ENCODE measurements around the gene FRAS1.
"Not testable (repeated sequence)": the region's sequence is repeated elsewhere in the genome, so short reads cannot be mapped to it uniquely, and the experiment has no call there.

The FRAS1 gene

DNA sequence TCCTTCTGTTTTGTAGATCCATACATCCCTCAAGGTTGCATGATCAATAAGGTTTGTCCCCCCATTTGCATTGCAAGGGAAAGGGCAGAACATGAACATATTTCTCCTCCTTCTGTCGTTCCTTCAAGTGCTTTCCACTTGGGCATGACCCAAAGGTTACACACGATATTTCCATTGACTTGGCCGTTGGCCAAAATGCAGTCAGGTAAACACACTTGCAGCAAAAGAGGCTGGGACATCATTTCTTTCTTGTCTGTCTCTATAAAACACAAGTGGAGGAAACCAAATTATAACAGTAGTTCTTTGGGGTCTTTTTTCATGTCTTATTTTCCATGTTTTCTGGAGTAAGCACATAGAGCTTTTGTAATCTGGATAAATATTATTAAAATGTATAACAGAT, 156.1 kb downstream of the FRAS1 start:
- DNase-seq (ENCODE audit: low read depth in 2 of 2): no peak

DNA sequence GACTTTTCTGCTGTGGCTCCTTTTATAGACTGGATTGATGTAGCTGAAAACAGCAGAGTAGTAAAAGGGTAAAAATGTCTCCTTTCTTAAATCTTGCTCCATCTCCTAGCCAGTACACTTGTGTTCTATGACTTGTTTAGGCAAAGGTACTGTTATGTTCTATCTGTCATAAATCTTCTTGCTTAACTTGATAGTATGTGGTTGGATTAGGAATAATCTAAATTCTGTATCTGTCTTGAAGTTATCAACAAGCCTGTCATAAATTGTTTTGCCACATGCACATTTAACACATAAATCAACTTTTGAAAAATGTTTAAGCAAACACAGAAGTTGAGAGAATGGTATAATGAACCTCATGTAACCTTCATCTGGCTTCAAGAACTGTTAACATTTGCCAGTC, 157.0 kb downstream of the FRAS1 start:
- DNase-seq (ENCODE audit: low read depth in 2 of 2): no peak

DNA sequence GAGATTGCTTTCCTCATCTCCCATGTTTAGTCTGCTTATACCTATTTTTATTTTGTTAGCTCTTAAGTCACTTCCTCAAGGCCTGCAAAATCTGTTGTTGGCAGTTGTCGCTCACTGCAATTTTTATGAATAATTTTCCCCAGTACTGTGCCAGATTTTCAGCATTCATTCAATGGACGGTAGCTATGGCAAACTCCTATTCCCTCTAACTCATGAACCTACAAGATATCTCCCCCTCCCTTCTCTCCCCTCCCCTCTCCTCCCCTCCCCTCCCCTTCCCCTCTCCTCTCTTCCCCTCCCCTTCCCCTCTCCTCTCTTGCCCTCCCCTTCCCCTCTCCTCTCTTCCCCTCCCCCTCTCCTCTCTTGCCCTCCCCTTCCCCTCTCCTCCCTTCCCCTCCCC, 160.4 kb downstream of the FRAS1 start:
- DNase-seq (ENCODE audit: low read depth in 2 of 2): no peak

DNA sequence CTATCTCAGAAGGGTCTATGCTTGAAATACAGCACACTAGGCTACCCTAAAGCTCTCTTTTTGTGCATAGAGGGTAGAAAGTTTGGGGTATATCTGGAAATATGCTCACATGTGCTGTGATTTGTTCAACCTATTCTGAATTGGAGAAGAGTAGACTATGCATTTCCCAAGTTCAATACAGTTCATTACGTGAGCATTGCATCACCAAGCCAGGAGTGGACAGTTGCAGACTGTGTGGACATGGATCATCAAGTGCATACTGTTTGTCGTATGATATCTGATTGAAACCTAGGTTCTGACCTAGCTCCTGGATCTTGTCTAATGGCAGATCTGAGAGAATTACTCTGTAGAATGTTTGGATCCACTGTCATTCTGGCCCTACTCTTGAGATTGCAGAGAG, 161.1 kb downstream of the FRAS1 start:
- no peak for DNase-seq (ENCODE audit: low read depth in 2 of 2)

DNA sequence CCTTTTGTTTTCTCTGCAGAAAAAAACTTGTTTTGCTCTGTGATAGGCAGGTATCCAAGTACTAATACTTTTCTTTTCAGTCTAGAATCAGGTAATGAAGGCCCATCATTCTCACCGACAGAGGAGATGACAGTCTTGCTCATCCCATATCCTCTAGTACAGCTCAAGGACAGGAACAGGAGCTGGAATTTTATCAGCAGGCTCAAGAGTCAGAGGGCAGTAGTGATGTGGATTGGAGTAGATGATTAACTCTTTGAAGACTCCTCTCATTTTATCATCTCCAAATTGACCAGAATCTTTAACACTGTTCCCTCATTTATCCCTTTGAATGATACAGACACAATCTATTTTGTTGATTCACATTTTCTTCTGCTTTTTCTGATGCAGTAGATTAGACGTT, 162.7 kb downstream of the FRAS1 start:
- DNase-seq (ENCODE audit: low read depth in 2 of 2): no peak

DNA sequence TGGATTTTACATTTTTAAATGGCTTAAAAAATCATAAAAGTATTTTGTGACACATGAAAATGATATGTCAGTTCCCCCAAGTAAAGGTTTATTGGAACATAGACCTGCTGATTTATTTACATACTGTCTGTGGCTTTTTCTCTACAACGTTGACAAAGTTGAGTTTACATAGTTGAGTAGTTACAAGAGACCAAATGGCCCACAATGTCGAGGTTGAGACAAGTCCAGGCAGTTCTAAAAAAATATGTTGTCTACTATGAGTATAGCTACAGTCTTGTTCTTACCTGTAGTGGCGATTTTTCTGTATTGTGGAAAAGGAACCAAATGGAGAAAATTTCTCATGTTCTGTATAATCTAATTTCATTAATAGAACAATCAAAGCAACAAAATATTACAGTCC, 163.2 kb downstream of the FRAS1 start:
- no peak for DNase-seq (ENCODE audit: low read depth in 2 of 2)

DNA sequence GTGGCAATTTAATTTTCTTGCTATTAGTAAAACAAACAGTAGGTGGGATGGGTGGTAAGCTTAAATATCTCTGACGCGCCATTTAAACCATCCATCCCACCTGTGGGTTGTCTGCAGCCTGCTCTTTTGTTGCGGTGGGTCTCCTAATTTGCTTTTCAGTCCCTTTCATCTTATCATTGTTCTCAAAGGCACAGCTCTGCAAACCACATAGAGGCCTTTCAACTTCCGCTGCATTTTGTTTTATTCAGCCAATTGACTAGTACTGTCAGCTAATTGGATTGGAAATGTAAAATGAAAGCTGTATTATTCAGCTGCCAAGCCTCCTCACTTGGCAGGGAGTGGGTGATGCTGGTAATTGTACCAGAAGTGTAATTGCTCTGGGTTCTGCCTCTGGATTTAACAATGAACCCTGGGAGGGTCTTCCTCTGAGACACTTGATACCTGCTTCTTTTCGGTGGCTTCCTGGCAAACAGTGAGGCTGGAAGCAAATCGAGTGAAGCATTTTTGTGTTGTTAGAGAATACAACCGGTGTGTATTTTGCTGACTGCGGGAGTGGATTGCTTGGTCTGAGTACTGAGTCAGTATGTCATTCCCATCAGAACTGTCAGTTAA, 165.6 kb downstream of the FRAS1 start:
- no peak for DNase-seq (ENCODE audit: low read depth in 2 of 2)

DNA sequence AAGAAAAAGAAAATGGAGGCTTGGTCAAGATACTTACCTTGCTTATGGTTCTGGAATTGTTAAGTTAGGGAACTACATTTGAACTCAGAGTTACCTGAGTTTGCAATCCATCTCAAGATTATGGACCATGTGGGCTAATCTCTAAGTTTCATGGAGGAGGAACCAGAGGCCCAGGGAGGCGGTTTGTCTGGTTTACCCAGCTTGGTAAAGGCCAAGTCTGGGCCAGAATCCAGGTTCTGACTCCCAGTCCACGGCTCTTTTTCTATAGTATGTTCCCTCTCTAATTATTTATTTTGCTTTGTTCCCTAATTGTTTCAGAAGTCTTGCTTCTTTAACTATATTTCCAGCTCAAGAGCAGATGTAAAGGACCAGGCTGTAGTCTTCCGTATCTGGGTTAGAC, 168.1 kb downstream of the FRAS1 start:
- DNase-seq (ENCODE audit: low read depth in 2 of 2): no peak

DNA sequence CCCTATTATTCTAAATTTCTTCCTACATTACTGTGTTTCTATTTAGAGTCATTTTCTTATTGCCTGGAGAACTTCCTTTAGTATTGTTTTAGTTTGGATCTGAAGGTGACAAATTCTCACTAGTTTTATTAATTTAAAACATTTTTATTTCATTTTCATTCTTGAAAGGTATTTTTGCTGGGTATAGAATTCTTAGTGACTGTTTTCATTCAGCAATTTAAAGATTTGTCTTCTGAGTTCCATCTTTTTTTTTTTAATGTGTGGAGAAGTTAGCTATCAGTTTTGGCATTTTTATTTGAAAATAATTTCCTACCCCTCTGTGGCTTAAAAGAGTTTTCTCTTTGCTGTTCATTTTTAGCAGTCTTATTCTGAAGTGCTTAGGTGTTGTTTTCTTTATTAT, 169.2 kb downstream of the FRAS1 start:
- no peak for DNase-seq (ENCODE audit: low read depth in 2 of 2)

DNA sequence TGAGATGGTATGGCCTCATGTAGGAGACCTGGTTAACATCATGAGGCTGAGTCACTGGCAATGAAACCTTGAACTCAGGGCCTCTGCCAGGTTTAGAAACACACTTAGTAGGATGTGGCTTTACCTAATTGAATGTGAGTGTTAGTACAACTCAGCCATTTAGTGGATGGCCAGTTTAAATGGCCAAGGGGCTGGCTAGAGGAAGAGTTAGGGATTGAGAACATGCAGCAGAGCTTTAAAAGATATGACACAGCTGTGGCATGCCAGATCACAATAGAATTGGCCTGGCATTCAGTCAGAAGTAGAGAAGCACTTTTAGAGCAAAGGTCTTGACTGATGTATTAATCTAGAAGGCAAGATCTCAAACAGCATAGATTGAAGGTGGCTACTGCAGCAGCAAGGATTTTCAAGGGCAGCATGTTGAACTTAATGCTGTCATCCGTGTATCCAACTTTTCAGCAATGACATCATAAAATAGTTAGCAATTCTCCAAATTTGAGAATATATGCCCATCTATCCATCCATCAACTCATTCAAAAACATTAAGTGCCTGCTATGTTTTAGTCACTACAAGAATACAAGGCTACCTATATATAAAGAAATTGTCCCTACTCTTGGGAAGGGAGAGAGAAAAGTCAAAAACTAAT, 170.4 kb downstream of the FRAS1 start:
- no peak for DNase-seq (ENCODE audit: low read depth in 2 of 2)

DNA sequence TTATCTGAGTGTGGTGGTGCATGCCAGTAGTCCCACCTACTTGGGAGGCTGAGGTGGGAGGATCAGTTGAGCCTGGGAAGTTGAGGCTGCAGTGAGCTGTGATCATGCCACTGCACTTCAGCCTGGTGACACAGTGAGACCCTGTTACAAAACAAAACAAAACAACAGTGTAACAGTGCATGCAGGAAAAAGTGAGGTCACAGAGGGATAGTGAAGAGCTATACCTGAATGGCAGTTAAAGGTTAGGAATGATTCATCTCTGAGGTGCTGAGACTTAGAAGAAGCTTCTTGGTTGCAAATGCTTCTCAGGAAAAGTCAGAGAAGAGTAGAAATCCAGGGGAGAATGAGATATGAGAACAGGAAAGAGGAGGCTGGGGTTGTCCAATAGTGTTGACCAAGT, 178.7 kb downstream of the FRAS1 start:
- DNase-seq (ENCODE audit: low read depth in 2 of 2): no peak

DNA sequence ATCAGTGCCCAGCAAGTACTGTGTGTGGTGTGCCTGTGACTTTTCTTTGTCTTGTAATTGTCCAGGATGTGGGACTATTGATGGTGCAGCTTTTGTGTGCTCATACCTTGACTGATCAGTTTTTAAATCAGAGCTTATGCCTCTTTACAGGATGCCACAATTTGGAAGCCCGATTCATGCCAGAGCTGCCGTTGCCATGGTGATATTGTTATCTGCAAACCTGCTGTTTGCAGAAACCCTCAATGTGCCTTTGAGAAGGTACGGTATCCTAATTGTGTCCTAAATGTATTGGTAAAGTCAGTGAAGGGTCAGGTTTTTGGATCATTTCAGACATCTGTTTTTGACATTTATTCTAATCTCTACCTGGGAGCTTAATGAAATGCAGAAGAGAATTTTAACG, 180.2 kb downstream of the FRAS1 start:
- DNase-seq (ENCODE audit: low read depth in 2 of 2): no peak

DNA sequence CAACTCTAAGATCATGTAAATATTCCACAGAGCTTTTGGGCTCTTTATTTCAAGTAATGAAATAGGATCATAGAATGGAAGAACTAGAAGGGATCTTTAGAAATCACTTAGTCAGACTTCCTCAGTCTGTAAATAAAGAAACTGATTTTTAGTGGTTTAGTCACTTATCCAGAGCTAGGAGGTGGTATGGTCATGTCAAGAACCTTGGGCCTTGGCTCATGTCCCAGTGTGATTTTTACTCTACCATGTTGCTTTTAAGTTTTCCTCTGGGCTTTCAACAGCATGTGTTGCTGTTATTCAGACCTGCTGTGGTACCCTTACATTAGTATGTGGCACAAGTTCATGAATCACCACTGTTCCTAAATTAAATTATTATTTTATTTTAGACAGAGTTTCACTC, 184.9 kb downstream of the FRAS1 start:
- no peak for DNase-seq (ENCODE audit: low read depth in 2 of 2)

DNA sequence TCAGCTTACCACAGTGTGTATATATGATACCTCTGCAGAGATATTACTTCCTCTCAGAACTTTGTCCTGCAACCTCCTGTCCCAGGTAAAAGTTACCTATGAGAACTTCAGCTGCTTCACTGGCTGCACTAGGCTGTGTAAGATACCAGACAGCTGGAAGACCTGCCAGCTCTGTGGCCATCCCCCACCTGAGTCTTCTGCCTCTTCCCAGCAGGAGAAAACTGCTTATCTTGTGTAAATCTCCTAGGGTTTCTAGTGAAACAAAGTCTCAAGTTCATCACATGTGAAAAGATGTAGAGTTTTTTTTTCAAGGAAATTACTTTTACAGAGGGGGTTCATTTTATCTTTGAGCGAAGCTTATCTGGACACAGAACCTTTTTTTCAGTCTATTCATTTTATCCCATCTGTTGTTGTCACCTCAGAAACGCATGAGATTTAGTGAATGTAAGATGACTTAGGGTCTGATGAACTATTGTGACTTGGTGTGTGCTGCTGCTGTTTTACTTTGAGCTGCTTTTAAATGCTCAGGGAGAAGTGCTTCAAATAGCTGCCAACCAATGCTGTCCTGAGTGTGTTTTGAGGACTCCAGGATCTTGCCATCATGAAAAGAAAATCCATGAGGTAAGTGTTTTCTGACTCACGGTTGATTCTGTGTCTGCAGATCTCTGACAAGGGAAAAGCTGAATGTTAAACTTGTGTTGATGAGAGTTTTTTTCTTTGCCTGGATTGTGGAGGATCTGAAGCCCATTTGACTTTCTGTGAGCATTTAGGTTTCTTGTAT, 187.8 kb downstream of the FRAS1 start:
- DNase-seq (ENCODE audit: low read depth in 2 of 2): no peak

DNA sequence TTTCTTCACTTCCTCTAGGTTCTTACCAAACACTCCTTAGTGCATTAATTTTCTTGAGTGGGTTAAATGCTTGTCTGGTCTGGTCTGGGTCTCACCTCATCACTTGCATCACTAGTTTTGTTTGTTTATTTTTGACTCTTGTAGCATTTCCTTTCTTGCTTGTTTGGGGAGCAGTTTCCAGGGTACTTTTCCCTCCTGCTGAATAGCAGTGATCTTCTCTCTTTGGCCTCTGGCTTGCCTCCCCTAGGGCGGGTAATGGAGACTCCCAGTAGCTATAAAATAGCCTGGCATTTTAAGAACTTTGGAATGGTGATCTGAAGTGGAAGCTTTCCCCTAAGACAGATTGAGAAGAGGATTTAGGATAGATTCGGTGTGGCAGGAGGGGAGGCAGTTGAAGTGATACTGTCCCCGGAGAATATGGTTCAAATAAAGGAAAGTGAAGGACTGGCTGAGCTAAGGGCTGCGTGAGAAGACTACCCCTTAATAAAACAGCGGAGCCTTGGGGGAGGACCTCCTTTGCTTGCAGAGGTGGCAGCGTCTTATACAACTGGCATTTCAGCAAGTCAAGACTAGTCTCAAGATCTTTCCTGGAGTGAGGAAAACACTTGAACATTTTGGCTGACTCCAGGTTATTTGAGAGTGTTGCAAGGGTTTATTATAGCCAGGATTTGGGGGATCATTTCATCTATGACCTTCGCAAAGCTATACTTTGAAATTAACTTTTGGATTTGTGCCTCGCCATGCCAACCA, 190.6 kb downstream of the FRAS1 start:
- no peak for DNase-seq (ENCODE audit: low read depth in 2 of 2)

DNA sequence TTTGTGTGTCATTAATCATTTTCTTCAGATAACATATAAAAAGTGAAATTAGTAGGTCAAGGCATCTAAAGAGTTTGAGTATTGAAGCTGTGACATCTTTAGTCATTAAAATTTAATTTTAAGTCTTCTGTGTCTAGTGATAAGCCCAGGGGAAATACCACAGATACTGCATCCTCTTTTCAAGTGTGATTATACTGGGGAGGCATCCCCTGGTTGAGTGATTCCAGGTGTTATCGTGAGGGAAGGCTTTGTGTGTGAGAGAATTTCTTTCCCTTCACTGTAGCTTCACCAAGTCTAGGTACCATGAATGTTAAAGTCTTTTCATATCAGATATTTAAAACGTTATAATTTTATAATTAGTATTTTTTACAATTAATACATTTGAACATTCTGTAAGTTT, 193.4 kb downstream of the FRAS1 start:
- no peak for DNase-seq (ENCODE audit: low read depth in 2 of 2)

DNA sequence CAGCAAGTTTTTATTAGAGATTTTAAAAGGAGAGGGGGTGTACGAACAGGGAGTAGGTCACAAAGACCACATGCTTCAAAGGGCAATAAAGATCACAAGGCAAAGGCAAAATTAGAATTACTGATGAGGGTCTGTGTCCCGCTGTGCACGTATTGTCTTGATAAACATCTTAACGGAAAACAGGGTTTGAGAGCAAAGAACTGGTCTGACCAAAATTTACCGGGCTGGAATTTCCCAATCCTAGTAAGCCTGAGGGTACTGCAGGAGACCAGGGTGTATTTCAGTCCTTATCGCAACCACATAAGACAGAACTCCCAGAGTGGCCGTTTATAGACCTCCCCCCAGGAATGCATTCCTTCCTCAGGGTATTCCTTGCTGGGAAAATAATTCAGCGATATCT, 195.7 kb downstream of the FRAS1 start:
- not testable (repeated sequence) for DNase-seq (ENCODE audit: low read depth in 2 of 2)

DNA sequence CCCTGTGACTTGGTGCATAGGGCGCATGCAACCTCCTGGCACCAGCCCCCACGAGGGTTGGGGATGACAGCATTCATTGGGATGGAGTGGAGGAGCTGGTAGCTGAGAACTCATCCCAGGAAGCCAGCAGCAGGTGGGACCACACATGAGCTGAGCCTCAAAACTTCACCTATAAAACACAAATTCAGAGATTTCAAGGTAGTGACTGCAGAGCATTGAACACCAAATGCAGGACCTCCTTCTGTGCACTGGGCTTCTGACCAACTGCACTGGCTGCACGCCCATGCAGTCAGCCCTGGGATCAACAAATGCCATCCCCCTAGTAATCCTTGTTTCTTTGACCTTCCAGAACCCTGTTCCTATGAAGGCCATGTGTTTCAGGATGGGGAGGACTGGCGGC, 197.8 kb downstream of the FRAS1 start:
- no peak for DNase-seq (ENCODE audit: low read depth in 2 of 2)

DNA sequence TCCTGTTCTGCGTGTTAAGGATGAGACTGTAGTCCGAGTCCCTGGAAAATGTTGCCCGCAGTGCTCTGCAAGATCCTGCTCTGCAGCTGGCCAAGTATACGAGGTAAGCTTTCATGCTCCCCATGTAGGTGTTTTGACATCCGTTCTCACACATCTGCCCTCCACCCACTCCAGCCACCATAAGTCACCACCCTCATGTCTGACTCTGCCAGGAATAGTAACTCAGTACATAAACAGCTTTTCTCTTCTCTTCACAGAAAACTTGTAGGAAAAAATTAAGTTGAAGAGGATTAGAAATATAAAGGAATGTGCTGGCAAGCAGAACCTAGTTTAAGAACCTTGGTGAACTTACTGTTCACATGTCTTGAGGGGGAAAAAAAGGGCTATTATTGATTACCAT, 207.9 kb downstream of the FRAS1 start:
- DNase-seq (ENCODE audit: low read depth in 2 of 2): no peak

DNA sequence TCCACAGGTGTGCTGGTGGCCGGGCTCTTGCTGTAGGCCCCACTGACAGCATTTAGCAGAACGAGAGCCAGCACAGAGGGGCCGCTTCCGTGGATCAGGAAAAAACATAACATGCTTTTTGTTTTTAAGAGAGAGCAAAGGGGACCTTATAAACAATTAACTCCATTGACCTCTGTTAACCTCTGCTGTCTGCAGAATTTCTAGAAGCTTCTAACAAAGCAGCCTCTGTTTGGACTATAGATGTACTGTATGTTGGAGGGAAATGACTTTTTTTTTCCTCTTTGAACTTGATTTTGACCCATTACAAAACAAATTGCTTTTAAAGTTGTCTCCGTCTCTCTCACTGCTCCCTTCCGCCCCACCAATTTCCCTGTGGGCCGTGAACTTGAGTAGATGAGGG, 210.7 kb downstream of the FRAS1 start:
- no peak for DNase-seq (ENCODE audit: low read depth in 2 of 2)

DNA sequence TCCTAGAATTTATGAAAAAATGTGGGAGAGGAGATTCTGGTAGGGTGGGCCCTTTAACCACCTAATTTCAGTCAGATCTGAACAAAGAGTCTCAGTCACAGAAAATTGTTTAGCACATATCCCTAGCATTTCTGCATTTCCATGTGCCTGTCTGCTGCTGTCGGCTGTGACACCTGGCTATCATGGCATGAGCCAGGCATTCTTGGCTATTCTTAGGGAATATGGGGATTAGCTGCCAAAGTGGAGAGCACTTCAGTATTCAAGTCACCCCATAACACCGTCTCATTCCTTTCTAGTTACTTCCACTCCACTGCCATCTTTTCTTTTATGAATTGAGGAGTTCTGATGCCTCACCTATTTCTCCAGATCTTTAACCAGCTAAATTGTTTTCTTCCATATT, 211.5 kb downstream of the FRAS1 start:
- DNase-seq (ENCODE audit: low read depth in 2 of 2): no peak

DNA sequence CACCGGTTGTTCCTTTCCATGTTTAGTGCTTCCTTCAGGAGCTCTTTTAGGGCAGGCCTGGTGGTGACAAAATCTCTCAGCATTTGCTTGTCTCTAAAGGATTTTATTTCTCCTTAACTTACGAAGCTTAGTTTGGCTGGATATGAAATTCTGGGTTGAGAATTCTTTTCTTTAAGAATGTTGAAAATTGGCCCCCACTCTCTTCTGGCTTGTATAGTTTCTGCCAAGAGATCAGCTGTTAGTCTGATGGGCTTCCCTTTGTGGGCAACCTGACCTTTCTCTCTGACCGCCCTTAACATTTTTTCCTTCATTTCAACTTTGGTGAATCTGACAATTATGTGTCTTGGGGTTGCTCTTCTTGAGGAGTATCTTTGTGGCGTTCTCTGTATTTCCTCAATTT, 218.3 kb downstream of the FRAS1 start:
- not testable (repeated sequence) for DNase-seq (ENCODE audit: low read depth in 2 of 2)

DNA sequence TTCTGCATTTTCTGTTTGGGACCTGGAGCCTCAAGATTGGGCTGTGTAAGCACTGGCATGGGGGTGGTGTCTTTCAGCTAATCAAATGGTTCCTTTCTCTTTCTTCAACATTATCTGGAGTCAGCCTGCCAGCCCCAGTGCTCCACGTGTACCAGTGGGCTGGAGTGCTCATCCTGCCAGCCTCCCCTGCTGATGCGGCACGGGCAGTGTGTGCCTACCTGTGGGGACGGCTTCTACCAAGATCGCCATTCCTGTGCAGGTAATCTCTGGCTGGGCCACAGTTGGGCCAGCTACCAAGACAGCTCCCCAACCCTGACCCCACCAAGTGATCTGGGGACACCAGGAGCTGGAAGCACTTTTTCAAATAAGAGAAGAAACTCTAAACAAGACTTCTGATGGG, 229.2 kb downstream of the FRAS1 start:
- no peak for DNase-seq (ENCODE audit: low read depth in 2 of 2)

All from stimulated activated CD4-positive, alpha-beta T cell treated with anti-CD3 and anti-CD28 coated beads, Interleukin-1b, Interleukin-23, amount 100 ng/mL, for 1 hour (primary cell).